Ishikawa (cell line): ENCODE results near the gene MLNR.

ENCODE experiments used
- CEBPB ChIP-seq: IDR thresholded peaks from 2 replicates; pipeline ENCODE4 v1.6.1; 2012
- CREB1 ChIP-seq: IDR thresholded peaks from 2 replicates; pipeline ENCODE4 v1.6.1; 2012; ENCODE audit warnings: low read depth
- EGR1 ChIP-seq: IDR thresholded peaks from 2 replicates; pipeline ENCODE4 v1.6.1; 2012
- EP300 ChIP-seq: IDR thresholded peaks from 2 replicates; pipeline ENCODE4 v1.6.1; 2012; ENCODE audit warnings: borderline replicate concordance
- FOXM1 ChIP-seq: IDR thresholded peaks from 2 replicates; pipeline ENCODE4 v1.6.1; 2012; ENCODE audit warnings: low read depth, borderline replicate concordance
- NFIC ChIP-seq: IDR thresholded peaks from 2 replicates; pipeline ENCODE4 v1.6.1; 2012
- RAD21 ChIP-seq: IDR thresholded peaks from 2 replicates; pipeline ENCODE4 v1.6.1; 2012; ENCODE audit warnings: low read depth
- TAF1 ChIP-seq: IDR thresholded peaks from 2 replicates; pipeline ENCODE4 v1.6.1; 2012; ENCODE audit warnings: low read depth, mild to moderate bottlenecking
- TCF12 ChIP-seq: IDR thresholded peaks from 2 replicates; pipeline ENCODE4 v1.6.1; 2012; ENCODE audit warnings: low read depth
- TEAD4 ChIP-seq: IDR thresholded peaks from 2 replicates; pipeline ENCODE4 v1.6.1; 2012
- YY1 ChIP-seq: IDR thresholded peaks from 2 replicates; pipeline ENCODE4 v1.6.1; 2012; ENCODE audit warnings: low read depth
- ZBTB7A ChIP-seq: IDR thresholded peaks from 2 replicates; pipeline ENCODE4 v1.6.1; 2012; ENCODE audit warnings: low read depth
- TF ChIP-seq, protein P1 (sequence below): IDR thresholded peaks from 2 replicates; pipeline ENCODE4 v1.6.1; 2012
- TF ChIP-seq, protein P2 (sequence below): IDR thresholded peaks from 2 replicates; pipeline ENCODE4 v1.6.1; 2012
- TF ChIP-seq, protein P3 (sequence below): IDR thresholded peaks from 2 replicates; pipeline ENCODE4 v1.6.1; 2012; ENCODE audit warnings: low read depth, mild to moderate bottlenecking

MLNR gene

DNA sequence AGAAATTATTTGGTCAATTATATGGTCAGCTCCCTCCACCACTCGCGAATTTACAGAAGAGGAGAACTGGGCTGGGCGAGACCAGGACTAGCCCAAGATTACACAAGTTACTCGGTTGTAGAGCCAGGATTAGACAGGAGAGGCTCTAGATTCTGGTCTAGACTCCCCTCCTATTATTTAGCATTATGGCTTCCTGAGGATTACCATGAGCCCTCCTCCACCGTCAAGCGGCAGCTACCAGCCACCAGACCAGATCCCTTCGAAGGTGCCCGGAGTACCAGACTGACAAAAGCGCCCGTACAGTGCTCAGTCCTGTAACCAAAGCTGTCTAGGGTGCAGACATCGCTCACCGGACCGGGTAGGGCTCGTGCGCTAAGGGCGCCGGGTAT is 497 bp upstream of the MLNR start:
- TF ChIP-seq, protein P1, sequence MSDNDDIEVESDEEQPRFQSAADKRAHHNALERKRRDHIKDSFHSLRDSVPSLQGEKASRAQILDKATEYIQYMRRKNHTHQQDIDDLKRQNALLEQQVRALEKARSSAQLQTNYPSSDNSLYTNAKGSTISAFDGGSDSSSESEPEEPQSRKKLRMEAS: 0 out of 2 replicates have a peak, but pooled peaks have one; percentile 11
- TF ChIP-seq ZBTB7A: no peak

DNA sequence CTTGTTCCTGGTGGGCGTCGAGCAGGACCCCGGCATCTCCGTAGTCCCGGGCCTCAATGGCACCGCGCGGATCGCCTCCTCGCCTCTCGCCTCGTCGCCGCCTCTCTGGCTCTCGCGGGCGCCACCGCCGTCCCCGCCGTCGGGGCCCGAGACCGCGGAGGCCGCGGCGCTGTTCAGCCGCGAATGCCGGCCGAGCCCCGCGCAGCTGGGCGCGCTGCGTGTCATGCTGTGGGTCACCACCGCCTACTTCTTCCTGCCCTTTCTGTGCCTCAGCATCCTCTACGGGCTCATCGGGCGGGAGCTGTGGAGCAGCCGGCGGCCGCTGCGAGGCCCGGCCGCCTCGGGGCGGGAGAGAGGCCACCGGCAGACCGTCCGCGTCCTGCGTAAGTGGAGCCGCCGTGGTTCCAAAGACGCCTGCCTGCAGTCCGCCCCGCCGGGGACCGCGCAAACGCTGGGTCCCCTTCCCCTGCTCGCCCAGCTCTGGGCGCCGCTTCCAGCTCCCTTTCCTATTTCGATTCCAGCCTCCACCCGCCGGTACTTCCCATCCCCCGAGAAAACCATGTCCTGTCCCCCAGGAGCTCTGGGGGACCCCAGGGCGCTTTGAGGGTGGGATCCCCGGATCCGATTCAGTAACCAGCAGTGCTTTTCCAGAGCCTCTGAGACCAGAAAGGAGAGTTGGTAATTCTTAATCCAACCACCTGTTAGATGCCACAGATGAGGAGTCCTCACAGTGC is 885 bp downstream of the MLNR start:
- TF ChIP-seq YY1: no peak
- no peak for TF ChIP-seq TAF1
- no peak for TF ChIP-seq NFIC
- TF ChIP-seq EP300: no peak
- TF ChIP-seq, protein P2, sequence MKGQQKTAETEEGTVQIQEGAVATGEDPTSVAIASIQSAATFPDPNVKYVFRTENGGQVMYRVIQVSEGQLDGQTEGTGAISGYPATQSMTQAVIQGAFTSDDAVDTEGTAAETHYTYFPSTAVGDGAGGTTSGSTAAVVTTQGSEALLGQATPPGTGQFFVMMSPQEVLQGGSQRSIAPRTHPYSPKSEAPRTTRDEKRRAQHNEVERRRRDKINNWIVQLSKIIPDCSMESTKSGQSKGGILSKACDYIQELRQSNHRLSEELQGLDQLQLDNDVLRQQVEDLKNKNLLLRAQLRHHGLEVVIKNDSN: no peak
- no peak for TF ChIP-seq RAD21
- TF ChIP-seq TEAD4: no peak
- TF ChIP-seq TCF12: no peak
- TF ChIP-seq, protein P1: no peak
- no peak for TF ChIP-seq CREB1
- no peak for TF ChIP-seq EGR1
- no peak for TF ChIP-seq CEBPB
- TF ChIP-seq, protein P3, sequence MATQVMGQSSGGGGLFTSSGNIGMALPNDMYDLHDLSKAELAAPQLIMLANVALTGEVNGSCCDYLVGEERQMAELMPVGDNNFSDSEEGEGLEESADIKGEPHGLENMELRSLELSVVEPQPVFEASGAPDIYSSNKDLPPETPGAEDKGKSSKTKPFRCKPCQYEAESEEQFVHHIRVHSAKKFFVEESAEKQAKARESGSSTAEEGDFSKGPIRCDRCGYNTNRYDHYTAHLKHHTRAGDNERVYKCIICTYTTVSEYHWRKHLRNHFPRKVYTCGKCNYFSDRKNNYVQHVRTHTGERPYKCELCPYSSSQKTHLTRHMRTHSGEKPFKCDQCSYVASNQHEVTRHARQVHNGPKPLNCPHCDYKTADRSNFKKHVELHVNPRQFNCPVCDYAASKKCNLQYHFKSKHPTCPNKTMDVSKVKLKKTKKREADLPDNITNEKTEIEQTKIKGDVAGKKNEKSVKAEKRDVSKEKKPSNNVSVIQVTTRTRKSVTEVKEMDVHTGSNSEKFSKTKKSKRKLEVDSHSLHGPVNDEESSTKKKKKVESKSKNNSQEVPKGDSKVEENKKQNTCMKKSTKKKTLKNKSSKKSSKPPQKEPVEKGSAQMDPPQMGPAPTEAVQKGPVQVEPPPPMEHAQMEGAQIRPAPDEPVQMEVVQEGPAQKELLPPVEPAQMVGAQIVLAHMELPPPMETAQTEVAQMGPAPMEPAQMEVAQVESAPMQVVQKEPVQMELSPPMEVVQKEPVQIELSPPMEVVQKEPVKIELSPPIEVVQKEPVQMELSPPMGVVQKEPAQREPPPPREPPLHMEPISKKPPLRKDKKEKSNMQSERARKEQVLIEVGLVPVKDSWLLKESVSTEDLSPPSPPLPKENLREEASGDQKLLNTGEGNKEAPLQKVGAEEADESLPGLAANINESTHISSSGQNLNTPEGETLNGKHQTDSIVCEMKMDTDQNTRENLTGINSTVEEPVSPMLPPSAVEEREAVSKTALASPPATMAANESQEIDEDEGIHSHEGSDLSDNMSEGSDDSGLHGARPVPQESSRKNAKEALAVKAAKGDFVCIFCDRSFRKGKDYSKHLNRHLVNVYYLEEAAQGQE: no peak

DNA sequence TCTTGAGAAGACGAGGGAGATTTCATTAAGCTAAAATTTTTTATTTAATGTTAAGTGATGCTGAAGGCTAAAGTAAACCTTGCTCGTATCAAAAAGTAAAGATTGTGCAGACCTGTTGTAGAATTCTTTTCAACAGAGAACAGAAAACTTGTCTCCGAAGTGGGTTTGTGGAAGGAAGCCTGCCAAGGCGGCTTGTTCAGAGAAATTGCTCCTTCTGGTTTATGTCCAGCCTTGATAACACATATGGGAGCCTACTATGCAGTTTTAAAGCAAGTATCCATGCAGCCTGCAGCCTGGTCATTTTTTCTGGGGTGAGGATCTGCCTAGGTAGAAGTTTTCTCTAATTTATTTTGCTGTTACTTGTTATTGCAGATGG is 1.4 kb downstream of the MLNR start:
- TF ChIP-seq ZBTB7A (no peak), TEAD4 (no peak), EP300 (no peak), YY1 (no peak), CREB1 (no peak), RAD21 (no peak), NFIC (no peak), TCF12 (no peak), FOXM1 (no peak), EGR1 (no peak)
- TF ChIP-seq, protein P2: no peak
- TF ChIP-seq, protein P1: no peak

DNA sequence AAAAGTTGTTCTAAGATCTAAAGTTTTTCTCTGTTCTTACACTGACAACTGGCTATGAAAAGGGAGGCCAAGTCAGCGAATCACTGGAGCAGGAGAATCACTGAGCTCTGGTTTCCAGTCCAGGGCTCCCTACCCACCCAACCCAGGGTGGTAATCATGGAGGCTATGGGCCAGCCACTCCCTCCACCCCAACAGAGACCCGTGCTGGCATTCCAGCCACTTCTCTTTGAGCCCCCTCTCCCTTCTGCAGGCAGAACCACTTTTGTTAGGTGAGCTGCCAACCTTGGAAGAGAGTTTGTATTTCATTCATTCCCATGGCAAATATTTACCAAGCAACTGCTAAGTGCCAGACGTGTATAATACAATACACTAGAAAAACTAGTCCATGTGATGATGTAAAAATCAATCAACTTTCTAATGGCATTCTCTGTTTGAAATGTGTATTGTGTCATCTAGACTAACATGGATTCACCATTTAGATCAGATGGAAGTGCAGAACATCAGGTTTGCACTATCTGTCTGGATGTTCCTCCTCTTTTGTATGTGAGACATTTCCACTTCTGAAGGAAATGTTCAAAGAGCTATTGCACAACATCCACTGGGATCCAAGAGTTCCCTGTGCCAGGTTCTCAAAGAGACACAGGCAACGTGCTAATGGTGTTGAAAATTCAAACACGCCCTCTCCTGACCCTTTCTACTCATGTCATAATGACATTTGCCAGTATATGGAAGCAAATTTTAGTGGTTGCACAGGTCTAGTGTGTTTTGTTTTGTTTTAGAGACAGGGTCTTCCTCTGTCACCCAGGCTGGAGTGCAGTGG is 5.3 kb downstream of the MLNR start:
- TF ChIP-seq CEBPB (peak; percentile 84), CREB1 (no peak)

DNA sequence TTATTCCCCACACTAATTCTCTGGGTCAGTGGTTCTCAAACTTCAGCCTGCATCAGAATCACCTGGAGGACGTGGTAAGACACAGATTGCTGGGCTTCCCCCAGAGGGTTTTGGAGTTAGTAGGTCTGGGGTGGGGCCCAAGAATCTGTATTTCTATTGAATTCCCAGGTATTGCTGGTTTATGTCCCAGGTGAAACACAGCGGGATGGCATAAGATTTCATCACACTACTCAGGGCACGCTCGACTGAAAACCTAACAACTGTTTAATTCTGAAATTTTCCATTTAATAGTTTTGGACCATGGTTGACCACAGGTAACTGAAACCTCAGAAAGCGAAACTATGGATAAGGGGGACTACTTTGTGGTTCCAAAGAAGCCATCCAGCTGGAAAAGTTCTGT is 6.5 kb downstream of the MLNR start:
- TF ChIP-seq TEAD4 (0 out of 2 replicates have a peak, but pooled peaks have one; percentile 16), CEBPB (peak; percentile 91), ZBTB7A (no peak), TCF12 (peak; percentile 59)

DNA sequence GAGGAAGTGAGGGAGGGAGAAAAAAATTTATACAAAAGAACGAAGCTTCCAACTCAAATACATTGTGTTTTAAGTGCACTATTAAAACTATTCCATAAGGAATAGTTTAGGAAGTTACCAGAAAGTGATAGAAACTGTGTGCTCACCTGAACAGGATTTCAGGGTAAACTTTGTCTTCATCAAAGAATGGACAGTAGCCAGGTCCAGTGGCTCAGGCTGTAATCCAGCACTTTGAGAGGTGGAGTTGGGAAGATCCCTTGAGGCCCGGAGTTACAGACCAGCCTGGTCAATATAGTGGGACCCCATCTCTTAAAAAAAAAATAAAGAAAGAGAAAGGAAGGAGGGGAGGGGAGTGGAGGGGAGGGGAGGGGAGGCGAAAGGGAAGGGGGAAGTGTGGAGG is 14.6 kb downstream of the MLNR start:
- TF ChIP-seq TEAD4 (no peak), EP300 (no peak), YY1 (no peak), NFIC (no peak), CEBPB (no peak), TAF1 (no peak), EGR1 (no peak), FOXM1 (no peak), RAD21 (no peak), TCF12 (no peak), ZBTB7A (no peak)
- TF ChIP-seq, protein P3: no peak
- TF ChIP-seq, protein P2: no peak
